OCI-LY7 (cell line): ENCODE results near the gene TMEM156. TPM values are rescaled to one million over a fixed set of nuclear protein-coding genes. Genes with fewer than 3 reads are reported as not detected.
A peak's percentile ranks its signal among the peaks of the same experiment; 100 is the strongest.
"Not testable (repeated sequence)": the region's sequence is repeated elsewhere in the genome, so short reads cannot be mapped to it uniquely, and the experiment has no call there.

Experiments used
- BruUV-seq: library from RNA; stranded (reverse); fragments of 400-500 nt; replicated peaks from 2 replicates; lab custom pipeline; 2021; lab: Mats Ljungman, UMichigan
- CTCF ChIA-PET: fragments of 300-600 bp; sonication (Branson Sonifier 250); formaldehyde crosslinking; loops from one replicate; lab custom pipeline; 2022; ENCODE audit warnings: antibody characterized with exemption; ENCODE audit not compliant: unreplicated experiment; lab: Charles Lee
- POLR2A ChIA-PET: fragments of 300-600 bp; sonication (Branson Sonifier 250); formaldehyde crosslinking; loops from one replicate; lab custom pipeline; 2022; ENCODE audit warnings: antibody characterized with exemption; lab: Charles Lee
- DNase-seq: peaks from one replicate; pipeline ENCODE4 v3.0.0-alpha.2; 2015; ENCODE audit warnings: low spot score
- H2AFZ ChIP-seq: fragments of 200-600 bp; sonication (generic), shearing (Covaris generic); 2 replicates; pipeline ENCODE4 v1.6.1; 2014; ENCODE audit warnings: mild to moderate bottlenecking, antibody characterized with exemption, low read length, moderate library complexity
- H3K27ac ChIP-seq: fragments of 200-600 bp; sonication (generic); 2 replicates; pipeline ENCODE4 v1.5.1; 2014; ENCODE audit warnings: mixed run types, low read depth, mild to moderate bottlenecking, moderate library complexity, low read length, inconsistent platforms; ENCODE audit not compliant: poor library complexity, severe bottlenecking
- H3K36me3 ChIP-seq: fragments of 200-600 bp; sonication (generic); 2 replicates; pipeline ENCODE4 v1.6.1; 2014; ENCODE audit warnings: mild to moderate bottlenecking, antibody characterized with exemption, low read length, moderate library complexity, mixed read lengths; ENCODE audit not compliant: insufficient read depth
- H3K4me1 ChIP-seq: fragments of 200-600 bp; sonication (generic); 2 replicates; pipeline ENCODE4 v1.5.1; 2014; ENCODE audit warnings: mild to moderate bottlenecking, low read length; ENCODE audit not compliant: insufficient read depth, poor library complexity, severe bottlenecking
- H3K4me2 ChIP-seq: fragments of 200-600 bp; sonication (generic); 2 replicates; pipeline ENCODE4 v1.6.1; 2014; ENCODE audit warnings: mild to moderate bottlenecking, low read length
- H3K4me3 ChIP-seq: fragments of 200-600 bp; sonication (generic); 2 replicates; pipeline ENCODE4 v1.5.1; 2014; ENCODE audit warnings: mild to moderate bottlenecking, low read depth, low read length; ENCODE audit not compliant: poor library complexity, severe bottlenecking
- H3K79me2 ChIP-seq: fragments of 200-600 bp; sonication (generic); 2 replicates; pipeline ENCODE4 v1.6.1; 2016; ENCODE audit warnings: low read depth, mild to moderate bottlenecking, low read length, moderate library complexity, mixed read lengths; ENCODE audit not compliant: insufficient read depth
- H3K9me2 ChIP-seq: fragments of 200-600 bp; sonication (generic); 2 replicates; pipeline ENCODE4 v1.6.1; 2016; ENCODE audit warnings: mild to moderate bottlenecking, low read length, mixed read lengths; ENCODE audit not compliant: insufficient read depth
- H3K9me3 ChIP-seq: fragments of 200-600 bp; sonication (generic); 2 replicates; pipeline ENCODE4 v1.6.1; 2014; ENCODE audit warnings: mild to moderate bottlenecking, mixed run types, low read length, mixed read lengths
- H4K20me1 ChIP-seq: fragments of 200-600 bp; sonication (generic); 2 replicates; pipeline ENCODE4 v1.6.1; 2014; ENCODE audit warnings: mild to moderate bottlenecking, antibody characterized with exemption, low read length, moderate library complexity, mixed read lengths; ENCODE audit not compliant: insufficient read depth
- EZH2phosphoT487 ChIP-seq: fragments of 200-600 bp; sonication (generic); IDR thresholded peaks from 2 replicates; pipeline ENCODE4 v1.6.1; 2018; ENCODE audit warnings: low read depth, borderline replicate concordance, mild to moderate bottlenecking, mixed run types, antibody characterized with exemption, low read length, moderate library complexity, mixed read lengths
- intact Hi-C: fragments of 100-400 bp; cut with micrococcal nuclease; formaldehyde crosslinking; loops from one replicate; pipeline ENCODE4 v1.10.0; 2022; ENCODE audit not compliant: unreplicated experiment
- total RNA-seq, 2 experiments: library from RNA; depleted of rRNA in 1 of 2; stranded (reverse); fragments of >200 nt in 1 of 2; shearing (Covaris generic) in 1 of 2; gene quantifications; 2 replicates each; pipeline ENCODE4 v1.2.3, GENCODE V29; 2014 to 2022
- TF ChIP-seq, protein P1 (sequence below): fragments of 200-600 bp; sonication (generic); conservative IDR thresholded peaks from 2 replicates; pipeline ENCODE4 v1.5.1; 2014; ENCODE audit warnings: mild to moderate bottlenecking, antibody characterized with exemption, low read length, moderate library complexity, mixed read lengths

Gene TMEM156
- total RNA-seq, 2 experiments from 2014 or later = 29.0 to 29.4 TPM

GRCh38 chr4:39037491-39037825 is 5.2 kb upstream of the TMEM156 start:
- no peak overlapping the region for H3K27ac ChIP-seq
- no peaks in the 10 kb centered on the region for H3K9me3 ChIP-seq
- ChIA-PET CTCF (no interaction called here), POLR2A (no interaction called here)
- no peaks in the 10 kb centered on the region; the same call in 1 of the 2 replicates for H3K79me2 ChIP-seq
- H3K36me3 ChIP-seq = no peaks in the 10 kb centered on the region
- BruUV-seq = no TSS peak
- no peak overlapping the region for H3K4me3 ChIP-seq
- DNase-seq = peak; percentile 23
- intact Hi-C loops = no loop called here
- peaks cover 77% of the 10 kb centered on the region for H3K4me1 ChIP-seq
- no peaks in the 10 kb centered on the region for H3K9me2 ChIP-seq
- TF ChIP-seq, protein P1, sequence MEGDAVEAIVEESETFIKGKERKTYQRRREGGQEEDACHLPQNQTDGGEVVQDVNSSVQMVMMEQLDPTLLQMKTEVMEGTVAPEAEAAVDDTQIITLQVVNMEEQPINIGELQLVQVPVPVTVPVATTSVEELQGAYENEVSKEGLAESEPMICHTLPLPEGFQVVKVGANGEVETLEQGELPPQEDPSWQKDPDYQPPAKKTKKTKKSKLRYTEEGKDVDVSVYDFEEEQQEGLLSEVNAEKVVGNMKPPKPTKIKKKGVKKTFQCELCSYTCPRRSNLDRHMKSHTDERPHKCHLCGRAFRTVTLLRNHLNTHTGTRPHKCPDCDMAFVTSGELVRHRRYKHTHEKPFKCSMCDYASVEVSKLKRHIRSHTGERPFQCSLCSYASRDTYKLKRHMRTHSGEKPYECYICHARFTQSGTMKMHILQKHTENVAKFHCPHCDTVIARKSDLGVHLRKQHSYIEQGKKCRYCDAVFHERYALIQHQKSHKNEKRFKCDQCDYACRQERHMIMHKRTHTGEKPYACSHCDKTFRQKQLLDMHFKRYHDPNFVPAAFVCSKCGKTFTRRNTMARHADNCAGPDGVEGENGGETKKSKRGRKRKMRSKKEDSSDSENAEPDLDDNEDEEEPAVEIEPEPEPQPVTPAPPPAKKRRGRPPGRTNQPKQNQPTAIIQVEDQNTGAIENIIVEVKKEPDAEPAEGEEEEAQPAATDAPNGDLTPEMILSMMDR = no peak
- TF ChIP-seq EZH2phosphoT487 = no peak
- peak overlapping the region; percentile 50 for H3K4me2 ChIP-seq
- no peaks in the 10 kb centered on the region for H4K20me1 ChIP-seq
- H2AFZ ChIP-seq = peak overlapping the region; percentile 26; the same call in 1 of the 2 replicates

GRCh38 chr4:39036172-39036571 is 4.0 kb upstream of the TMEM156 start:
- no peak for TF ChIP-seq EZH2phosphoT487
- TF ChIP-seq, protein P1 = no peak
- H4K20me1 ChIP-seq = no peaks in the 10 kb centered on the region
- no peak overlapping the region for H3K27ac ChIP-seq
- no peak for DNase-seq
- peaks cover 8% of the 10 kb centered on the region for H3K79me2 ChIP-seq
- CTCF ChIA-PET = no interaction called here
- no peaks in the 10 kb centered on the region for H3K36me3 ChIP-seq
- no peak overlapping the region for H3K4me3 ChIP-seq
- no peak overlapping the region; the same call in 1 of the 2 replicates for H3K4me2 ChIP-seq
- no peaks in the 10 kb centered on the region for H3K9me3 ChIP-seq
- POLR2A ChIA-PET = no interaction called here
- BruUV-seq = no TSS peak
- peak overlapping the region; percentile 37; the same call in 1 of the 2 replicates for H2AFZ ChIP-seq
- intact Hi-C loops = no loop called here
- peaks cover 67% of the 10 kb centered on the region for H3K4me1 ChIP-seq
- H3K9me2 ChIP-seq = no peaks in the 10 kb centered on the region

DNA sequence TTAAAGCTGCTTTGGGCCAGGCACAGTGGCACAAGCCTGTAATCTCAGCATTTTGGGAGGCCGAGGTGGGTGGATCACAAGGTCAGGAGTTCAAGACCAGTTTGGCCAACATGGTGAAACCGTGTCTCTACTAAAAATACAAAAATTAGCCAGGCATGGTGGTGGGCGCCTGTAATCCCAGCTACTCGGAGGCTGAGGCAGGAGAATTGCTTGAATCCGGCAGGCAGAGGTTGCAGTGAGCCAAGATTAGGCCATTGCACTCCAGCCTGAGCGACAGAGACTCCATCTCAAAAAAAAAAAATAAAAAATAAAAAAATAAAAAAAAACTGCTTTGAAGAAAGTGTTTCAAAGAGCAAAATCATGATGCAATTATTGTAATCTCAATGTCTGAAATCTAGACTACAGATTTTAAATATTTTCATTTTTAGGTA is 604 bp downstream of the TMEM156 start:
- BruUV-seq = not testable (repeated sequence)

More for the DNA sequence above, 604 bp downstream of the TMEM156 start:
- H3K4me1 ChIP-seq = peaks cover 66% of the 10 kb centered on the region
- DNase-seq = peak; percentile 33
- H4K20me1 ChIP-seq, H3K36me3 ChIP-seq, H3K9me3 ChIP-seq, CTCF ChIA-PET, H3K9me2 ChIP-seq: not testable (repeated sequence)
- intact Hi-C loops = loop anchor here (1.0 to 5.0 kb wide), 9 partner anchors 13 to 1961 kb away; partner anchors contain the start of genes RFC1, TLR6 and WDR19
- peak overlapping the region; percentile 79 for H3K4me3 ChIP-seq
- peak overlapping the region; percentile 86; the same call in 1 of the 2 replicates for H2AFZ ChIP-seq
- peak overlapping the region; percentile 91 for H3K27ac ChIP-seq
- peaks cover 50% of the 10 kb centered on the region for H3K79me2 ChIP-seq
- H3K4me2 ChIP-seq = peak overlapping the region; percentile 90
- POLR2A ChIA-PET = interaction anchor here (0.6 to 8.1 kb wide), 4 partner anchors 11 to 202 kb away, joined by 3 to 169 read pairs (median 4); no protein-coding TSS in a partner anchor
